ENCODE measurements around the gene MB21D2.

GRCh38 chr3:192827208-192827607 is 90.4 kb downstream of the MB21D2 start:
- TF ChIP-seq REST (IDR thresholded peaks at IDR 0.05; ENCODE audit: insufficient read depth in 1 of 2, low read depth in 2 of 2, low read length in 2 of 2) (no peak), POLR2AphosphoS5 (IDR thresholded peaks at IDR 0.05; ENCODE audit: low read depth, low read length) (no peak), TAF1 (IDR thresholded peaks at IDR 0.05; ENCODE audit: borderline replicate concordance, insufficient read depth, low read length) (no peak)
